IMR-90 (cell line): Measurements from ENCODE around the gene ABCA10. TPM values are rescaled to one million over a fixed set of nuclear protein-coding genes. Genes with fewer than 3 reads are reported as not detected.

Source experiments
- ATAC-seq: fragments of 200-7000 bp; cut with Tn5 transposase; 2 replicates; pipeline ENCODE4 v1.9.1; 2020; ENCODE audit warnings: low read depth, mild to moderate bottlenecking, moderate library complexity
- BruUV-seq: library from RNA; stranded (reverse); fragments of 400-500 nt; replicated peaks from 2 replicates; lab custom pipeline; 2021; lab: Mats Ljungman, UMichigan
- CTCF ChIA-PET: fragments of 300-600 bp; formaldehyde crosslinking; extraction: SDS; loops from one replicate; lab custom pipeline; 2021; ENCODE audit warnings: antibody characterized with exemption; lab: Yijun Ruan, JAX
- POLR2A ChIA-PET: fragments of 300-600 bp; sonication (Branson Sonifier 250); formaldehyde crosslinking; loops from one replicate; lab custom pipeline; 2022; ENCODE audit warnings: antibody characterized with exemption; ENCODE audit not compliant: unreplicated experiment; lab: Charles Lee
- DNase-seq: peaks from one replicate; pipeline ENCODE4 v3.0.0; 2013
- H2AFZ ChIP-seq: replicated peaks from 2 replicates; pipeline ENCODE3; 2013; ENCODE audit warnings: low read length, mild to moderate bottlenecking; ENCODE audit not compliant: poor library complexity
- H2AK5ac ChIP-seq: 2 replicates; pipeline ENCODE4 v1.6.1; 2013; ENCODE audit warnings: low read depth, low read length, inconsistent platforms
- H2AK9ac ChIP-seq: replicated peaks from 2 replicates; pipeline ENCODE3; 2013; ENCODE audit warnings: mild to moderate bottlenecking, low read depth, low read length, moderate library complexity; ENCODE audit not compliant: poor library complexity
- H2BK120ac ChIP-seq: 2 replicates; pipeline ENCODE4 v1.6.1; 2013; ENCODE audit warnings: low read depth, low read length, inconsistent platforms
- H2BK15ac ChIP-seq: 3 replicates; pipeline ENCODE4 v1.6.1; 2013; ENCODE audit warnings: low read depth, low read length, inconsistent platforms
- H2BK20ac ChIP-seq: 2 replicates; pipeline ENCODE4 v1.6.1; 2013; ENCODE audit warnings: low read depth, mild to moderate bottlenecking, inconsistent platforms, low read length, moderate library complexity
- H2BK5ac ChIP-seq: 2 replicates; pipeline ENCODE4 v1.6.1; 2013; ENCODE audit warnings: mild to moderate bottlenecking, low read depth, low read length, inconsistent platforms; ENCODE audit not compliant: poor library complexity, severe bottlenecking
- H3K14ac ChIP-seq: replicated peaks from 2 replicates; pipeline ENCODE4 v1.6.1; 2013; ENCODE audit warnings: low read depth, low read length, inconsistent platforms
- H3K18ac ChIP-seq: 2 replicates; pipeline ENCODE4 v1.6.1; 2013; ENCODE audit warnings: low read depth, low read length, control low read depth
- H3K23ac ChIP-seq: 2 replicates; pipeline ENCODE4 v1.6.1; 2013; ENCODE audit warnings: low read depth, low read length, inconsistent platforms
- H3K27ac ChIP-seq: 2 replicates; pipeline ENCODE4 v1.5.1; 2013; ENCODE audit warnings: mild to moderate bottlenecking, control low read depth, low read length; ENCODE audit not compliant: insufficient read depth
- H3K27me3 ChIP-seq: 2 replicates; pipeline ENCODE4 v1.6.1; 2013; ENCODE audit warnings: low read length; ENCODE audit not compliant: control insufficient read depth, insufficient read depth
- H3K36me3 ChIP-seq: 2 replicates; pipeline ENCODE4 v1.6.1; 2013; ENCODE audit warnings: low read length, mixed read lengths; ENCODE audit not compliant: control insufficient read depth, insufficient read depth
- H3K4ac ChIP-seq: 2 replicates; pipeline ENCODE4 v1.6.1; 2013; ENCODE audit warnings: low read depth, low read length, inconsistent platforms
- H3K4me1 ChIP-seq: 2 replicates; pipeline ENCODE4 v1.6.1; 2013; ENCODE audit warnings: low read length, mixed read lengths; ENCODE audit not compliant: control insufficient read depth, insufficient read depth
- H3K4me2 ChIP-seq: 2 replicates; pipeline ENCODE4 v1.6.1; 2013; ENCODE audit warnings: low read depth, mild to moderate bottlenecking, control low read depth, low read length, moderate library complexity
- H3K4me3 ChIP-seq: 2 replicates; pipeline ENCODE4 v1.5.1; 2013; ENCODE audit warnings: low read depth, mild to moderate bottlenecking, control low read depth, low read length, moderate library complexity; ENCODE audit not compliant: insufficient read depth
- H3K56ac ChIP-seq: 2 replicates; pipeline ENCODE4 v1.6.1; 2013; ENCODE audit warnings: low read length, inconsistent platforms; ENCODE audit not compliant: insufficient read depth; ENCODE audit errors: extremely low read depth
- H3K79me1 ChIP-seq, 2 experiments: 2 replicates each; pipeline ENCODE4 v1.6.1; 2013; ENCODE audit warnings: low read length in 2 of 2, inconsistent platforms in 1 of 2, low read depth in 1 of 2
- H3K9ac ChIP-seq: 2 replicates; pipeline ENCODE4 v1.6.1; 2013; ENCODE audit warnings: low read depth, low read length, control low read depth
- H3K9me1 ChIP-seq: 2 replicates; pipeline ENCODE4 v1.6.1; 2013; ENCODE audit warnings: low read length, inconsistent platforms; ENCODE audit not compliant: insufficient read depth
- H3K9me3 ChIP-seq: 2 replicates; pipeline ENCODE4 v1.6.1; 2013; ENCODE audit warnings: low read length; ENCODE audit not compliant: control insufficient read depth, insufficient read depth
- H4K20me1 ChIP-seq: 2 replicates; pipeline ENCODE4 v1.6.1; 2013; ENCODE audit warnings: low read length, inconsistent platforms; ENCODE audit not compliant: insufficient read depth
- H4K5ac ChIP-seq: 2 replicates; pipeline ENCODE4 v1.6.1; 2013; ENCODE audit warnings: mild to moderate bottlenecking, low read depth, low read length, control low read depth
- H4K8ac ChIP-seq, 2 experiments: 2 replicates each; pipeline ENCODE4 v1.6.1; 2013; ENCODE audit warnings: low read depth in 2 of 2, low read length in 2 of 2, control low read depth in 1 of 2, inconsistent platforms in 1 of 2
- H4K91ac ChIP-seq: 2 replicates; pipeline ENCODE4 v1.6.1; 2013; ENCODE audit warnings: low read depth, low read length, inconsistent platforms; ENCODE audit not compliant: insufficient read depth
- BHLHE40 ChIP-seq: fragments of 150-350 bp; IDR thresholded peaks from 2 replicates; pipeline ENCODE4 v1.6.1; 2016; ENCODE audit warnings: mild to moderate bottlenecking, low read depth, low read length
- CEBPB ChIP-seq: IDR thresholded peaks from 2 replicates; pipeline ENCODE4 v1.6.1; 2012; ENCODE audit warnings: low read depth, low read length, improper control_type of control experiment
- ELK1 ChIP-seq: fragments of 150-350 bp; IDR thresholded peaks from 2 replicates; pipeline ENCODE4 v1.6.1; 2016; ENCODE audit warnings: low read depth, mild to moderate bottlenecking, low read length, moderate library complexity, borderline replicate concordance
- MAFK ChIP-seq: IDR thresholded peaks from 2 replicates; pipeline ENCODE4 v1.6.1; 2012; ENCODE audit warnings: low read depth, low read length, improper control_type of control experiment
- NFE2L2 ChIP-seq: fragments of 150-350 bp; IDR thresholded peaks from 2 replicates; pipeline ENCODE4 v1.6.1; 2016; ENCODE audit warnings: low read depth, mild to moderate bottlenecking, low read length
- POLR2A ChIP-seq: IDR thresholded peaks from 2 replicates; pipeline ENCODE4 v1.6.1; 2012; ENCODE audit warnings: mild to moderate bottlenecking, low read depth, low read length
- RAD21 ChIP-seq: IDR thresholded peaks from 2 replicates; pipeline ENCODE4 v1.6.1; 2012; ENCODE audit warnings: low read length, improper control_type of control experiment
- RCOR1 ChIP-seq: IDR thresholded peaks from 2 replicates; pipeline ENCODE4 v1.6.1; 2012; ENCODE audit warnings: mild to moderate bottlenecking, low read length, improper control_type of control experiment; ENCODE audit not compliant: insufficient replicate concordance
- SMC3 ChIP-seq: fragments of 150-350 bp; IDR thresholded peaks from 2 replicates; pipeline ENCODE4 v1.6.1; 2016; ENCODE audit warnings: low read depth, mild to moderate bottlenecking, antibody characterized with exemption, low read length, moderate library complexity
- WGBS, 2 experiments: methylation state at CpG; one replicate each; pipeline versions ENCODE4 v1.1.5 to v1.1.7; 2013; ENCODE audit warnings: missing lambda C conversion rate in 2 of 2; ENCODE audit not compliant: insufficient read length in 1 of 2; ENCODE audit errors: extremely low coverage in 2 of 2; 5-methylcytosine and 5-hydroxymethylcytosine counted together
- dilution Hi-C: fragments of 300-500 bp; cut with HindIII; formaldehyde crosslinking; loops from one replicate; pipeline ENCODE4 v1.14.3; 2018; ENCODE audit warnings: low sequenced_read_pairs; ENCODE audit not compliant: unreplicated experiment
- in situ Hi-C: fragments of 300-500 bp; cut with MboI; formaldehyde crosslinking; loops from 3 replicates; pipeline ENCODE4 v1.14.3; 2019; ENCODE audit warnings: low sequenced_read_pairs, inconsistent platforms, mixed read lengths
- intact Hi-C: fragments of 100-400 bp; cut with micrococcal nuclease; formaldehyde crosslinking; loops from 2 replicates; pipeline ENCODE4 v1.10.0; 2022
- polyA plus RNA-seq, 3 experiments: library from polyadenylated mRNA; depleted of rRNA; stranded (reverse); fragments of >200 nt; gene quantifications; 2 replicates each; pipeline ENCODE4 v1.2.3, GENCODE V29; 2012; ENCODE audit warnings: low replicate concordance in 1 of 3
- total RNA-seq: library from RNA; depleted of rRNA; stranded (reverse); fragments of >200 nt; gene quantifications from 2 replicates; pipeline ENCODE4 v1.2.3, GENCODE V29; 2012

The ABCA10 gene
- total and polyA plus RNA-seq, 2 of the 4 experiments (the other 2 are of a cell fraction): under 0.01 to 0.03 TPM

DNA sequence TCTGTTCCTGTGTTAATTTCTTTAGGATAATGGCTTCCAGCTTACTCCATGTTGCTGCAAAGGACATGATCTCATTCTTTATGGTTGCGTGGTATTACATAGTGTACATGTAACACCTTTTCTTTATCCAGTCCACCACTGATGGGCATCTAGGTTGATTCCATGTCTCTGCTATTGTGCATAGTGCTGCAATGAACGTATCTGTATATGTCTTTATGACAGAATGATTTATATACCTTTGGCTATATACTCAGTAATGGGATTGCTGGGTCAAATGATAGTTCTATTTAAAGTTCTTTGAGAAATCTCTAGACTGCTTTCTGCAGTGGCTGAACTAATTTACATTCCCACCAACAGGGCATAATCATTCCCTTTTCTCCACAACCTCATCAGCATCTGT lies 39.8 kb downstream of the ABCA10 start:
- Histone ChIP-seq H4K20me1 (no peaks in the 10 kb centered on the region), H3K4me1 (no peaks in the 10 kb centered on the region), H3K4me2 (no peak overlapping the region), H2AK9ac (no peak overlapping the region), H4K8ac (no peak overlapping the region), H3K14ac (no peak overlapping the region), H4K5ac (no peak overlapping the region), H2BK20ac (no peak overlapping the region), H3K9me1 (no peaks in the 10 kb centered on the region), H3K9me3 (no peaks in the 10 kb centered on the region), H2BK15ac (no peak overlapping the region), H3K9ac (no peak overlapping the region), H4K91ac (no peak overlapping the region), H3K23ac (no peak overlapping the region), H3K18ac (no peak overlapping the region), H3K4ac (no peak overlapping the region), H3K56ac (no peak overlapping the region), H3K36me3 (no peaks in the 10 kb centered on the region), H2BK5ac (no peak overlapping the region), H2BK120ac (no peak overlapping the region), H2AFZ (no peak overlapping the region), H3K27ac (no peak overlapping the region), H2AK5ac (no peak overlapping the region), H3K27me3 (no peaks in the 10 kb centered on the region), H3K4me3 (no peak overlapping the region), H3K79me1 (no peaks in the 10 kb centered on the region)
- POLR2A ChIA-PET: no interaction called here
- intact Hi-C loops: no loop called here
- TF ChIP-seq POLR2A: no peak
- TF ChIP-seq BHLHE40: no peak
- TF ChIP-seq RCOR1: no peak
- TF ChIP-seq CEBPB: no peak
- TF ChIP-seq ELK1: no peak
- no peak for TF ChIP-seq RAD21
- TF ChIP-seq MAFK: no peak
- TF ChIP-seq SMC3: no peak
- no peak for TF ChIP-seq NFE2L2
- BruUV-seq: no TSS peak
- dilution Hi-C loops: no loop called here
- no CpG with 5 or more reads among the region's 2 CpGs for WGBS, 2 experiments
- DNase-seq (no peak), ATAC-seq (no peak)
- in situ Hi-C loops: no loop called here
- CTCF ChIA-PET: no interaction called here
